Mucosa of descending colon (tissue), 3 donors: Measurements from ENCODE around the gene ERICH6. TPM values are rescaled to one million over a fixed set of nuclear protein-coding genes. Genes with fewer than 3 reads are reported as not detected.

Experiments
- ATAC-seq: fragments of 200-7000 bp; cut with Tn5 transposase; one replicate; pipeline ENCODE4 v1.9.1; 2020; ENCODE audit warnings: mild to moderate bottlenecking, moderate library complexity
- DNase-seq, 3 donors: peaks; one replicate each; pipeline ENCODE4 v3.0.0-alpha.2; 2020
- H3K36me3 ChIP-seq: fragments of 200-600 bp; one replicate; pipeline ENCODE4 v1.8.0; 2021; ENCODE audit warnings: low read depth, mild to moderate bottlenecking
- H3K4me1 ChIP-seq: fragments of 200-600 bp; one replicate; pipeline ENCODE4 v1.8.0; 2021; ENCODE audit warnings: low read depth, mild to moderate bottlenecking
- H3K4me3 ChIP-seq: fragments of 200-600 bp; one replicate; pipeline ENCODE4 v1.8.0; 2021; ENCODE audit warnings: mild to moderate bottlenecking
- H3K9me3 ChIP-seq: fragments of 200-600 bp; one replicate; pipeline ENCODE4 v1.8.0; 2021; ENCODE audit warnings: mild to moderate bottlenecking
- CTCF ChIP-seq: fragments of 200-600 bp; IDR thresholded peaks from one replicate; pipeline ENCODE4 v1.8.0; 2022; ENCODE audit warnings: antibody characterized with exemption, mild to moderate bottlenecking
- intact Hi-C, 2 donors: fragments of 100-400 bp; cut with DNase I in 1 of 2; cut with micrococcal nuclease in 1 of 2; formaldehyde crosslinking; loops; one replicate each; pipeline versions ENCODE4 v1.11.0 to v1.11.1; 2022; cut with DNase I, micrococcal nuclease
- total RNA-seq, 3 donors: library from RNA; stranded (reverse); fragmentation: NEBNext Ultra II Directional in 2 of 3; extraction: Animal tissue kit (Norgen Biotek cat#: 25700) in 2 of 3; gene quantifications; one replicate each; pipeline versions ENCODE4 v1.2.1 to v1.2.4, GENCODE V29; 2021 to 2023
- donor health status: DM: no; HTN: no; CAD: no; lungs with moderate emphysema.
- donor health status: DM: no; HTN: no; CAD: no.
- donor health status: DM: no; HTN: yes; CAD: no.

The ERICH6 gene
- total RNA-seq, 3 donors from 2014 or later = not detected

DNA sequence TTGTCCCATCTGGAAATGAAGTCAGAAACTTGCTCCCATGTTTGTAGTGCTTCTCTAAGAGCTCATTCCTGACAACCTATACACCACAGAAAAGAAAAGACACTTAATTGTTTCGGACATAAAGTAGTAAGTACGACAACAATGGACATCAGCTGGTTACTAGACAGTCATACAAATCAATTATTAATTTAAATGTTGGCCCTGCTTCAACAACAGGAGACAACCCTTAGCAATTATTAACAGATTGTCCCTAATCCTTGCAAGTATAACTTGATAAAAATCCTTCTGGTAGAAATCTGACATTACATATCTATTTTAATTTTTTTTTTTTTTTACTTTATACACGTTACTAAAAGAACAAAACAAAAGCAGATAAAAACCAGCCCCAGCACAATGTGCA lies 29.8 kb downstream of the ERICH6 start:
- intact Hi-C loops = no loop called here
- no peaks in the 10 kb centered on the region for H3K36me3 ChIP-seq
- H3K9me3 ChIP-seq = peaks cover 16% of the 10 kb centered on the region
- DNase-seq (no peak), ATAC-seq (no peak)
- TF ChIP-seq CTCF = no peak
- no peaks in the 10 kb centered on the region for H3K4me1 ChIP-seq
- no peak overlapping the region for H3K4me3 ChIP-seq

DNA sequence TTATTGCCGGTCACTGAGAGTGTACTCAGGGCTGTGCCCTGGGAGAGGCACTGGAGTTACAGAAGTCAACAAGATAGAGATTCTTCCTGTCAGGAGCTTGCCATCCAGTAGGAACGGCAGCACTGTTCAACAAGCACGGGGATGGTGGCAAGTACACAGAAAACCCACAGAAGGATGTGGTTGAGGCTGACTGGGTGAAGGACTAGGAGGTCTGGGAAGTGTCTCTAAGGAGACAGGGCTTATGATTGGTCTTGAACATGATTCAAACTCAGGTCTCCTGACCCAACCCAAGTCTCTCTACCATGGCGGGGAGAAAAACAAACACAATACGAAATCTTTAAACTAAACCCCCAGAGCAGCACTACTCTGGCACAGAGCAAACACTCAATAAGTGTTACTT lies 37.6 kb downstream of the ERICH6 start:
- ATAC-seq (no peak), DNase-seq (no peak)
- Histone ChIP-seq H3K9me3 (no peaks in the 10 kb centered on the region), H3K4me3 (no peak overlapping the region), H3K36me3 (no peaks in the 10 kb centered on the region), H3K4me1 (no peaks in the 10 kb centered on the region)
- intact Hi-C loops = no loop called here
- TF ChIP-seq CTCF = no peak

DNA sequence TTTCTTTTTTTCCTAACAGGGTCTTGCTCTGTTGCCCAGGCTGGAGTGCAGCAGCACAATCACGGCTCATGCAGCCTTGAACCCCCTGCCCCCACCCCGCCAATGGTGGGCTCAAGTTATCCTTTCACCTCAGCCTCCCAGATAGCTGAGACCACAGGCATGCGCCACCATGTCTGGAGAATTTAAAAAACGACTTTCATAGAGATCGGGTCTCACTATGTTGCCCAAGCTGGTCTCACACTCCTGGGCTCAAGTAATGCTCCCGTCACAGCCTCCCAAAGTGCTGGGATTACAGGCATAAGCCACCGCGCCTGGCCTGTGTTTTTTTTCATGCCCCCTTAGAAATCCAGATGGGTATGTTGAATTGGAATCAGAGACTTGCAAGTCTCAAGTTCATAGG lies 40.3 kb downstream of the ERICH6 start:
- H3K36me3 ChIP-seq = no peaks in the 10 kb centered on the region
- ATAC-seq (no peak), DNase-seq (no peak)
- no peak for TF ChIP-seq CTCF
- no peaks in the 10 kb centered on the region for H3K9me3 ChIP-seq
- intact Hi-C loops = no loop called here
- no peaks in the 10 kb centered on the region for H3K4me1 ChIP-seq
- H3K4me3 ChIP-seq = no peak overlapping the region

DNA sequence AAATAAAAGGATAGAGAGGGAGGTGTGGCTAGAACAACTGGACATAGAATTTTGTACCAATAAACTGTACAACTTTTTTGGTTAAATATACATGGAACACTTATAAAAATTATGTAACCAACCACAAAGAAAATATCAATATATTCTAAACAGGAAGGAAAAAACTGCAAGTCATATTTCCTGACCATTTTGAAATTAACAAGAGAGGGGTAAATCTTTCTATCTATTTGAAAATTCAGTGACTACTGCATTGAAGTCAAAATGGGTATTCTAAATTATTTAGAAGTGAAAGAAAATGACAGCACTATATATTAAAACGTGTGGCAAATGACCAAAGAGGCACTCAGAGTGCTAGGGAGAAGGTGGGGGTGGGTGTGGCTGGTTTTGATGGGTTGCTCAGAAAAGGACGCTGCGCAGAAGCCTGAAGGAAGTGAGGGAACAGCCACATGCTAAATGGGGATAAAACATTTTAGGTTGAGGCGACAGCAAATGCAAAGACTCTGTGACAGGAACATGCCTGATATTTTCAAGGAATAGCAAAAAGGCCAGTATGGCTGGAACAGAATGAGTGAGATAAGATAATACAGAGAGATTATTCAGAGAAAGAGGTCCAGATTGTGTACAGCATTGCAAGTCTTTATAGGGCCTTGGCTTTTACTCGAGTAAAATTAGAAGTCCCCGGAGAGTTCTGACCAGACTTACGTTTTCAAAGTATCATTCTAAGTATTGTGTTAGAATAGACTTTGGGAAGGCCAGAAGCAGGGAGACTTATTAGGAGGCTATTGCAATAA lies 41.1 kb downstream of the ERICH6 start:
- no peak for TF ChIP-seq CTCF
- Histone ChIP-seq H3K4me1 (no peaks in the 10 kb centered on the region), H3K36me3 (no peaks in the 10 kb centered on the region), H3K9me3 (no peaks in the 10 kb centered on the region), H3K4me3 (no peak overlapping the region)
- ATAC-seq = no peak
- no peak for DNase-seq
- intact Hi-C loops = no loop called here

GRCh38 chr3:150656316-150656715 lies 47.4 kb downstream of the ERICH6 start:
- intact Hi-C loops = no loop called here
- H3K9me3 ChIP-seq = no peaks in the 10 kb centered on the region
- H3K4me1 ChIP-seq = no peaks in the 10 kb centered on the region
- H3K4me3 ChIP-seq = no peak overlapping the region
- no peak for TF ChIP-seq CTCF
- H3K36me3 ChIP-seq = no peaks in the 10 kb centered on the region
- no peak for ATAC-seq
- DNase-seq = no peak

DNA sequence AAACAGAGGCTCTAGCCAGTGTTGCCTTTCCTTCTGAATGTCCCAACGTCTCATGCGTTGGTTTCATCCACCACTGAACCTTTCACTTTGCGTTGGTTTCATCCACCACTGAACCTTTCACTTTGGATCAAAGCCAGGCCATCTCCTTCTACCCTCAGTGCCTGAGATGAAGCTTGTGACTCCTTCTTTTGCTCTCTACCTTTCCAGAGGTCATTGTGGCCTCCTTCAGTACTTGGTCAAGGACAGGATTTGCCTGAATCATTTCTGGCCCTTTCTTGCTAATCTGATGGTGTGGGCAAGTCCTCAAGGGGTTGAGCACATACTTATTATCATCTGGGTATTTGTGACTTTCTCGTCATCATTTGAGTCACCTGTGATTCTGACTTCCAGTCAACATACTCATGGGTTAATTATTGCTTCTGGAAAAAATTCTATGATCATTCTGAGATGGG lies 50.6 kb downstream of the ERICH6 start:
- ATAC-seq (no peak), DNase-seq (no peak)
- no peak for TF ChIP-seq CTCF
- intact Hi-C loops = no loop called here
- no peaks in the 10 kb centered on the region for H3K4me1 ChIP-seq
- no peak overlapping the region for H3K4me3 ChIP-seq
- H3K36me3 ChIP-seq = no peaks in the 10 kb centered on the region
- H3K9me3 ChIP-seq = no peaks in the 10 kb centered on the region
